ENCODE data around the gene SERPINC1. TPM values are rescaled to one million over a fixed set of nuclear protein-coding genes. Genes with fewer than 3 reads are reported as not detected.

Gene SERPINC1
- total and polyA plus RNA-seq, 8 donors, result 0.18 to 0.89 (median 0.20) TPM; not detected in 5

GRCh38 chr1:173925306-173926242 is 8.4 kb upstream of the SERPINC1 start:
- peak overlapping the region; percentile 22 to 72 (median 54) for H3K27ac ChIP-seq
- no peaks in the 10 kb centered on the region for H3K27me3 ChIP-seq
- peaks cover 0 to 16% (median 9%) of the 10 kb centered on the region in 4 donors for H3K4me1 ChIP-seq
- WGBS, 5 donors, result 43 to 74% (median 62%) methylated on average over 8 of the region's 8 CpGs
- H3K9me3 ChIP-seq, result no peaks in the 10 kb centered on the region
- H3K36me3 ChIP-seq, result peaks cover 0 to 8% (median 4%) of the 10 kb centered on the region in 4 donors
- no peak for TF ChIP-seq POLR2AphosphoS5 (IDR thresholded peaks at IDR 0.05)
- no peak for TF ChIP-seq EP300 (IDR thresholded peaks at IDR 0.05)
- TF ChIP-seq CTCF (IDR thresholded peaks at IDR 0.05), result no peak
- no peak for DNase-seq
- intact Hi-C loops (cut with DNase I; ENCODE audit: low total_unique reads), result loop anchor here (10.0 kb wide), 1 partner anchor 61 kb away; the partner anchor contains the start of genes GAS5 and ZBTB37
- H3K4me3 ChIP-seq, result no peak overlapping the region

GRCh38 chr1:173920861-173921260 is 3.7 kb upstream of the SERPINC1 start:
- Histone ChIP-seq H3K36me3 (no peaks in the 10 kb centered on the region), H3K4me3 (no peak overlapping the region), H3K9me3 (no peaks in the 10 kb centered on the region), H3K27ac (no peak overlapping the region), H3K4me1 (peaks cover 0 to 10% (median 5%) of the 10 kb centered on the region in 4 donors), H3K27me3 (no peaks in the 10 kb centered on the region)
- DNase-seq, result no peak
- no peak for TF ChIP-seq POLR2A (IDR thresholded peaks at IDR 0.05)
- no peak for TF ChIP-seq CTCF (IDR thresholded peaks at IDR 0.05)
- no peak for TF ChIP-seq EP300 (IDR thresholded peaks at IDR 0.05)
- TF ChIP-seq POLR2AphosphoS5 (IDR thresholded peaks at IDR 0.05), result no peak
- WGBS, 5 donors, result 84 to 92% (median 90%) methylated on average over 5 of the region's 5 CpGs
- intact Hi-C loops (cut with DNase I; ENCODE audit: low total_unique reads), result loop anchor here (10.0 kb wide), 1 partner anchor 56 kb away; the partner anchor contains the start of genes GAS5 and ZBTB37

- no peak overlapping the region for H3K27ac ChIP-seq
- DNase-seq, result no peak
- H3K36me3 ChIP-seq, result no peaks in the 10 kb centered on the region
- intact Hi-C loops (cut with DNase I; ENCODE audit: low total_unique reads), result no loop called here
- WGBS, 5 donors, result 82 to 89% (median 86%) methylated on average over 12 of the region's 12 CpGs
- no peaks in the 10 kb centered on the region for H3K4me1 ChIP-seq
- no peaks in the 10 kb centered on the region for H3K27me3 ChIP-seq
- H3K9me3 ChIP-seq, result no peaks in the 10 kb centered on the region
- TF ChIP-seq CTCF (IDR thresholded peaks at IDR 0.05) (no peak), POLR2AphosphoS5 (IDR thresholded peaks at IDR 0.05) (no peak), POLR2A (IDR thresholded peaks at IDR 0.05) (no peak), EP300 (IDR thresholded peaks at IDR 0.05) (no peak)
- no peak overlapping the region for H3K4me3 ChIP-seq
Measured at GRCh38 chr1:173917635-173918493, 737 bp upstream of the SERPINC1 start.

- Histone ChIP-seq H3K4me3 (no peak overlapping the region), H3K9me3 (no peaks in the 10 kb centered on the region), H3K27ac (no peak overlapping the region), H3K36me3 (no peaks in the 10 kb centered on the region), H3K27me3 (no peaks in the 10 kb centered on the region), H3K4me1 (no peaks in the 10 kb centered on the region)
- intact Hi-C loops (cut with DNase I; ENCODE audit: low total_unique reads), result no loop called here
- no peak for TF ChIP-seq EP300 (IDR thresholded peaks at IDR 0.05)
- DNase-seq, result no peak
- 83 to 88% (median 86%) methylated on average over 4 of the region's 4 CpGs for WGBS, 5 donors
Measured at GRCh38 chr1:173916667-173917066, 460 bp downstream of the SERPINC1 start.
